Astrocyte (in vitro differentiated cells and primary cell): ENCODE data around the gene TACR2.

Experiments
- CTCF ChIP-seq: IDR thresholded peaks from 2 replicates; pipeline ENCODE4 v1.5.1; 2011; ENCODE audit warnings: low read depth, mild to moderate bottlenecking, inconsistent platforms, low read length, moderate library complexity; ENCODE audit not compliant: insufficient read depth
- EZH2 ChIP-seq: IDR thresholded peaks from 2 replicates; pipeline ENCODE4 v1.6.1; 2012; ENCODE audit warnings: mild to moderate bottlenecking, low read length, inconsistent platforms; ENCODE audit not compliant: insufficient read depth

DNA sequence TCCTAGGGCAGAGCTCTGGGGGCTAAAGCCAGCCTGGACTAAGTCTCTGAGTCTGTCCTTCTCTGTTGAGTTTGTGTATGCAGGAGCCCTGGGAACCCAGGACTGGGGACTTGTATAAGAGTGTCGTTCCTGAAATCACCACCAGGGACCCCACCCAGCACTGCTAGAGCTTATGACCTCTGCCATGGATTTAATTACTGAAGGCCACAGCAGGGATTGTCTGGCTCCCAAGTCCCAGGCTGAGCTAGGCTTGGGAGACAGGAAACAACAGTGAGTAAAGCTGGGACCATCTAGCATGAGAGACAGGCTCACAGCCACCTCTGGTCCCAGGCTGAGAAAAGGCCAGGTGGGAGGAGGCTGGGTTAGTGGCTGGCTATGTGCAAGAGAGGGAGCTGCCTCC is 33.1 kb upstream of the TACR2 start:
- TF ChIP-seq CTCF (peak; percentile 40), EZH2 (no peak)
